C4-2B (cell line): ENCODE measurements around the gene TSPAN14.

ENCODE experiments used
- ZFX ChIP-seq: fragments of 450-650 bp; IDR thresholded peaks from 2 replicates; pipeline ENCODE4 v1.6.1; 2017
- TF ChIP-seq, protein P1 (sequence below): fragments of 450-650 bp; conservative IDR thresholded peaks from 2 replicates; pipeline ENCODE4 v1.5.1; 2017; ENCODE audit warnings: mild to moderate bottlenecking

DNA sequence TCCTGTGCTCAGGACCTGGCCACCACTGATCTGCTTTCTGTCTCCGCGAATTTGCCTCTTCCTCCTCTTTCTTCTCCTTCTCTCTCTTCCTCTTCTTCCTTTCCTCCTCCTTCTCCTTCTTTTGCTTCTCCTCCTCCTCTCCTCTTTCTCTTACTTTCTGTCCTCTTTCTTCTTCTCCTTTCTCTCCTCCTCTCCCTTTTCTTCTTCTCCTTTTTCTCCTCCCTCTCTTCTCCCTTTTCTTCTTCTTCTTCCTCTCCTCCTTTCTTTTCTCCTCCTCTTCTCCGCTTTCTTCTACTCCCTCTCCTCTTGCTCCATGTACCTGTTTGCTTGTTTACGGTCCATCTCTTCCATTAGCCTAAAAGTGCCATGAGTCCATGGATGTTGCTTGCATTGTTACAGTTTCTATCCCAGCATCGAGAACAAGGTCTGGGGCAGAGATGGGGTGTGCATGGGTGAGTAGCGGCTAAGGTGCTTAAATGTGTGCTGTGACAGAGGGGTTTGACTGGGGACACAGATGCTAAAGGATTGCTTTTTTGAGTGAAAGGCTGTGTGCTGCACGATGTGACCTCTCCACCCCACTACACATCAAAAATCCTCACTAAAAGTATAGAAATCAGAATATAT lies 91.3 kb downstream of the TSPAN14 start:
- TF ChIP-seq, protein P1, sequence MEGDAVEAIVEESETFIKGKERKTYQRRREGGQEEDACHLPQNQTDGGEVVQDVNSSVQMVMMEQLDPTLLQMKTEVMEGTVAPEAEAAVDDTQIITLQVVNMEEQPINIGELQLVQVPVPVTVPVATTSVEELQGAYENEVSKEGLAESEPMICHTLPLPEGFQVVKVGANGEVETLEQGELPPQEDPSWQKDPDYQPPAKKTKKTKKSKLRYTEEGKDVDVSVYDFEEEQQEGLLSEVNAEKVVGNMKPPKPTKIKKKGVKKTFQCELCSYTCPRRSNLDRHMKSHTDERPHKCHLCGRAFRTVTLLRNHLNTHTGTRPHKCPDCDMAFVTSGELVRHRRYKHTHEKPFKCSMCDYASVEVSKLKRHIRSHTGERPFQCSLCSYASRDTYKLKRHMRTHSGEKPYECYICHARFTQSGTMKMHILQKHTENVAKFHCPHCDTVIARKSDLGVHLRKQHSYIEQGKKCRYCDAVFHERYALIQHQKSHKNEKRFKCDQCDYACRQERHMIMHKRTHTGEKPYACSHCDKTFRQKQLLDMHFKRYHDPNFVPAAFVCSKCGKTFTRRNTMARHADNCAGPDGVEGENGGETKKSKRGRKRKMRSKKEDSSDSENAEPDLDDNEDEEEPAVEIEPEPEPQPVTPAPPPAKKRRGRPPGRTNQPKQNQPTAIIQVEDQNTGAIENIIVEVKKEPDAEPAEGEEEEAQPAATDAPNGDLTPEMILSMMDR, result no peak
- no peak for TF ChIP-seq ZFX
